DMS153 treated with DMSO at 0.1 percent for 48 hours (cell line): Measurements from ENCODE around the gene INAFM2.

ENCODE experiments used
- DNase-seq: peaks from one replicate; lab custom pipeline; 2025; ENCODE audit not compliant: unreplicated experiment; lab: John Stamatoyannopoulos, UW

The INAFM2 gene

GRCh38 chr15:40305281-40305680 is 18.2 kb upstream of the INAFM2 start:
- DNase-seq = no peak

- no peak for DNase-seq
These were observed 17.1 kb upstream of the INAFM2 start for GRCh38 chr15:40306371-40306770.

GRCh38 chr15:40306908-40307307 is 16.6 kb upstream of the INAFM2 start:
- DNase-seq = no peak

- no peak for DNase-seq
These were observed 15.9 kb upstream of the INAFM2 start, which contains the start of gene PLCB2 for GRCh38 chr15:40307421-40308211. Gene PLCB2, minus strand, starts transcription at chr15:40307935. Its CDS starts 263 bp downstream, at chr15:40307672.

GRCh38 chr15:40309344-40309862 is 14.1 kb upstream of the INAFM2 start:
- DNase-seq = no peak

- DNase-seq = no peak
These were observed 13.2 kb upstream of the INAFM2 start for GRCh38 chr15:40310001-40310959.

- no peak for DNase-seq
These were observed 12.5 kb upstream of the INAFM2 start for GRCh38 chr15:40310993-40311392.

- DNase-seq = no peak
These were observed 10.9 kb upstream of the INAFM2 start for GRCh38 chr15:40312370-40313158.

- DNase-seq = peak; percentile 53
These were observed 9.7 kb upstream of the INAFM2 start for GRCh38 chr15:40313531-40314398.

GRCh38 chr15:40314723-40315276 is 8.7 kb upstream of the INAFM2 start:
- DNase-seq = no peak

- DNase-seq = no peak
These were observed 6.6 kb upstream of the INAFM2 start for GRCh38 chr15:40316931-40317330.

- DNase-seq = no peak
These were observed 5.9 kb upstream of the INAFM2 start for GRCh38 chr15:40317580-40317979.

GRCh38 chr15:40320409-40320808 is 3.1 kb upstream of the INAFM2 start:
- no peak for DNase-seq

GRCh38 chr15:40320931-40321371 is 2.5 kb upstream of the INAFM2 start:
- peak; percentile 21 for DNase-seq

GRCh38 chr15:40322531-40323238 is 807 bp upstream of the INAFM2 start:
- no peak for DNase-seq

- DNase-seq = no peak
These were observed 753 bp downstream of the INAFM2 start for GRCh38 chr15:40323953-40324937.

- DNase-seq = no peak
These were observed 1.7 kb downstream of the INAFM2 start for GRCh38 chr15:40325188-40325587.

- DNase-seq = no peak
These were observed 2.2 kb downstream of the INAFM2 start for GRCh38 chr15:40325700-40326099.
